IPS-NIHi11 (cell line): ENCODE data around the gene AKAP13.
A peak's percentile ranks its signal among the peaks of the same experiment; 100 is the strongest.

Experiments used
- DNase-seq: peaks from one replicate; pipeline ENCODE4 v3.0.0; 2012; ENCODE audit warnings: mixed read lengths, low spot score

The AKAP13 gene

DNA sequence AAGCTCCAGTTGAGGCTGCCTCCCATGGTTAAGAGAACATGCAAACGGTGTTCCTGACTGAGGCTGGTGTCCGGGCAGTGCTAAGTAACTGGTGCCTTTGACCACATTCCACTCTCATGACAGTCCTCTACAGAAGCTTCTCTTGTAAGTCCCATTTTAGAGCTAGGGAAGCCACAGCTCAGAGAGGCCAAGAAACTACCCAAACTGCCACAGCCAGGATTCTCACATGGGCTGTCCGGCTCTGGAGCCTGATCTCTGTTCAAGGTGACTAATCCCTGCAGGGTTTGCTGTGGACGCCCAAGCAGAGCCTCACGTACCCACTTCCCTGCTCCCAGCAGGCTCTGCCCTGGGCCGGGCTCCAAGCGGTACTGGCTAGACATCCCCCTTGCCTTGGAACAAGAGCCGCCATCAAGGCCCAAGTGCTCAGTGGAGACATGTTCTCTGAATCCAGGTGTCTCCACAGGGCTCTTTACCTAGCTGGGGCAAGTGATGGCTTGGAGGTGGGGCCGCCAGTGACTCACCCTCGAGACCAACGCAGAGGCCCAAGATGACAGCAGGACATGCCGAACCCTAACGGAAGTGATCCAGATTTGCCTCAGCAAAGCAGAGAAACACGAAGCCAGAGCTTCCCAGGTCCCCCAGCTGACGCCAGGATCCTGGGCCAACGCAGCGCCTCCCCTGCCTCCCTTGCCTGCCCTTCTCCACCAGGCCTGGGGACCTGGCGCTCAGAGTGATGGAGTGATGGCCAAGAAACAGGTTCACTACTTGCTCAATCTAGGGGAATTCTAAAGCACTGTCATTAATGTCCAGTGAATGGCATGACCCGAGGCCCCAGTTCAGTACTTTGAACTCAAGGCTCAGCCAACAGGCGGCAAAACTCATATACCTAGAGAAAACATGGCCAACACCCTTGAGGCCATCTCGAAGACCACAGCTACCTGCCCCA is 390.0 kb downstream of the AKAP13 start:
- DNase-seq = no peak

DNA sequence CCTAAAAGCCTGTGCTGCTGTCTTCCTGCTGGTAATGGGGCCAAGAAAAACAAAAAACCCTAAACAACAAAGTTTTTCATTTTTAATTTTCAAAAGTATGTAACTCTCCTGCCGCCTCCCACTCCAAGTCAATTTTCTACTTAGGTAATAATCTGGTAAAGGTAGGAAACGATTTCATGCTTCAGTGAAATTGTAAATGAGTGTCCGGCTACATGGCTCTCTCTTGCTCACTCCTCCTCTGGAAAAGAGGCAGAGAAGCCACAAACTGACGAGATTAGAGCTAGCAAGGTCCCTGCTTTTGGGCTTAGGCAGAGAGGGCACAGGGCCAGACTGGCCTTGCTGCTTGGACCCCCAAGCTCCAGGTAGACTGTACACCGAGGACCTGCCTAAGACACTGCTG is 390.9 kb downstream of the AKAP13 start:
- no peak for DNase-seq

DNA sequence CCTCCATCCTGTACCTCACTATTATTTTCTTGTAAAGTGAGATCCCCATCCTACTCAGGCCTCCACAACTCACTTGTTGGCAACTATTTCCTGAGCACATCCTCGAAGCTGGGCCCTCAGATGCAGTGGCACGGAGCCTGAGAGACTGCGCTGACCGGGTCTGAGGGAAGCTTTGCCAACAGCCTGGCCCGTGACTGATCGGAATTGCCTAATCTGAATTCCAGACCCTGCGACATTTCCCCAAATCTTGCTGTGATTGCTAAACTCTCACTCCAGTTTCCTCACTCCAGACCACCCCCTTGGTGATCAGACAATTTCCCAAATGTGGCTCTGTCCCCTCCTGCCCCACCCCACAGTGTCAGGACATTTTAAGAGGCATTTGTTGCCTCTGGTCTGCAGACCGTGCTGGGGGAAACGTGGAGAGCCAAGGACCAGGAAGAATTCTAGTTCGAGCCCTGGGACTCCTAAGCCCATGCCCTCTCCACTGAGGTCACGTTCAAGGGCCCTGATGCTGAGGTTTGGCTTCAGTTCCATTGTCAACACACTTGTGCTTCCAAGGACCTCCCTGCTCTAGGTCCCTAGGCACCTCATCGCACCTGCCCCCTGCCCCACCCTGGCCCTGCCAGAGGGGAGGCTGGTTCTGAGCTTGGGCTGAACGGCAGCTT is 391.5 kb downstream of the AKAP13 start:
- no peak for DNase-seq

- DNase-seq = no peak
These were observed 392.3 kb downstream of the AKAP13 start for GRCh38 chr15:85772668-85773067.

- no peak for DNase-seq
These were observed 392.8 kb downstream of the AKAP13 start for GRCh38 chr15:85773249-85773648.

DNA sequence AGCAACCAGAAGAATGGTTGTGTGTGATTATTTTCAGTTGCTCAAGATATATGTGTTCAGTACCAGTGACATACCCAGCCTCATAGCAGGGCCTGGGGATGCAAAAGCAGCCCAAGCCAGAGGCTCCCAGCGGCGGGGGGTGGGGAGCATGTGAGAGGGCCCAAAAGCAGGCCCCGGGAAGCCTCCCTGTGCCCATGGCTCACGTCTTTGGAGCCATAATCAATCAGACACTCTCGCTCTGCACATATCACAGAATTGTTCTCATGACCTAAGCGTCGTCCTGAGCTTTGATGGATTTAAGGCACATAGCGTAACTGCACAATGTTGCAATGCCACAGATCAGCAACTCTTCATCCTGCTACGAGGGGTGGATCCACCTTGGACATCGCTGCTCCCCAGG is 393.6 kb downstream of the AKAP13 start:
- no peak for DNase-seq

DNA sequence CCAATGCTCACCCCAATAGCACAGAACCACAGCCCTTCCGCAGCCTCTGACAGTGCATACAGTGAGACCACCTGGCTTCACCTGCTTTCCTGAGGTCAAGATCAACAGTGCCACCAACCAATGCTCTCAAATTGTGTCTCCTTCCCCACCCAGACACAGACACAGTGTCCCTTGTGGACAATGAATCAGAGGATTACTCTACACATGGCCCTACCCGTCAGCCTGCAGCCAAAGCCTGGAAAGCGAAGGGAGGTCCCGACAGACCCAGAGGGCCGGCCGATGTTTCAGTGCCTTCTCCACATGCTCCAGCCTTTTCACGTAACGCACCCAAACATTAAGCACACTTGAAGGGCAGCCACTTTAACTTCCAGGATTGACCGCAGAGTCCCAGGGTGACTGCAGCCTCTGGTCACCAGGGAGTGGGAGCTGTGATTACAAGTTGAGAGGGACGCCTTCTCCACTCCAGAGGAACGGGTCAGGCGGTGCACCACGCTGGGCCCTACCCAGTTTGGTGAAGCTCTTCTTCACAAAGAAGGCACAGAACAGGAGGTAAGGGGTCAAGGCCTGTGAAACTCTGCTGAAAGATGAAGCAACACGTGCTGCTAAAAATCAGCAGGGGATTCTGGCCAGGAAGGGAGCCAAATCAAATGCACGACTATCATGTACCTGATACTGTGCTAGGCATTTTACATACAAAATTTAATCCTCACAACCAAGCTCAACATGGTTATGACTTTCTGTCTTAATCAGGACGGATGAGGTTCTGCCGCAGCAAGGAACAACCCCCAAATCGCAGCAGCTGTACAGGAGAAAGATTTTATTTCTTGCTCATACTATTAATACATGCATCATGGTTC is 397.1 kb downstream of the AKAP13 start:
- no peak for DNase-seq

DNA sequence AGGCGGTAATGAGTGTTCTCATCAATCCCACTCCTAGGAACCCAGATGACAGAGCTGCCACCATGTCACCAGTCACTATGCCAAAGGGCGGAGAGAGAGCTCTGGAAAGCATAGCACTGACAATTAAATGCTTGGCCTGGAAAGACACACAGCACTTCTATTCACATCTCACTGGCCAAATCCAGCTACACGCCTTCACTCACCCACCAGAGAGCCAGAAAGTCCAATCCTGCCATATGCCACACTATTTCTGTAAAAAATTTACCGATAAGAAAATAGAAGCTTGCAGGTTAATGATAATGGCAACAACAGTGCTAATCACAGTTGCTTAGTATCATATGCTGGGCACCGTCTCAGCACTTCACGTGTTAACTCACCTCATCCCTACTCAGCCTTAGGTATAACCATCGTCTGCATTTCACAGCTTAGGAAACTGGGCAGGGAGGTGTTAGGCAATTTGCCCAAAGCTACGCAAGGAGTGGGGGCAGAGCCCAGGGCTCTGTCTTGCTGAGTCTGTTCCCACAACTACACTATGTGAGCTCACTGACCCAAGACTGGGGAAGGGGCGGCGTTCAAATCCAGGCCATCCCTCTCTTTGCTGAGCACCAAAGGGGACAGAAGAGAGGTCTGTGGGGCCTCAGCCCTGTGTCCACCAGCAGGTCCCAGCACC is 397.8 kb downstream of the AKAP13 start:
- no peak for DNase-seq

GRCh38 chr15:85779249-85779648 is 398.8 kb downstream of the AKAP13 start:
- no peak for DNase-seq

- no peak for DNase-seq
These were observed 400.0 kb downstream of the AKAP13 start for GRCh38 chr15:85780225-85780985.

DNA sequence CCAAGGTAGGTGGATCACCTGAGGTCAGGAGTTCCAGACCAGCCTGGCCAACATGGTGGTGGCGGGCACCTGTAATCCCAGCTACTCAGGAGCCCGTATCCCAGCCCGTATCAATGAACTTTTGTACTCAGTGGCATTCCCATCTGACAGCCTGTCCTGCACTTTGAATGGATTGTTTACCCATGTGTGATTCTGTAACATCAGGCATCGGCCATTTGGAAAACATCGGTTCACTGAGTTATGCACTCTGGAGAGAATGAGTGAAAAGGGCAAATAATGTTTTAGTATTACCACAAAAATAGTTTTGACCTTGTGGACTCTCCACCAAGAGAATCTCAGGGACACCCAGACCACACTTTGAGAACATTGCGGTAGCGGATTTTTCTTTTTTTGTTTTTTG is 400.7 kb downstream of the AKAP13 start:
- no peak for DNase-seq

DNA sequence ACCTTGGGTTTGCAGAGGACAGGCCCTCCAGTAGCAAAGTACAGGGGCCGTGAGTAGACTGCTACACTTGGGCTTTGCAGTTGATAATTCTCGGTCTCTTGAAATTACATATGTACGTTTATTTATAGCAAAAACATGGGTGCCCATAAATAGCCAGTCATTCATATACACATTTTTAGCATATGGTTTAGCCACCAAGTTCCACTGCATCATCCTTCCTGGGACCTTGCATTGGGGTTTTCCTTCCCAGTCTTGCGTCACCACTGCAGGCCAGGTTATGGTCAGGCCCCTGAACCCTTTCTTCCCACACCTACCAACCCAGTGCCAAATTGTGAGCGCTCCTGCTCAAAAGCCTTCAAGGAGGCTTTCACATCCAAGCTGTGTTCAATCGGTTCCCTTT is 401.7 kb downstream of the AKAP13 start:
- DNase-seq = no peak

- peak; percentile 52 for DNase-seq
These were observed 405.7 kb downstream of the AKAP13 start for GRCh38 chr15:85785887-85786780.

DNA sequence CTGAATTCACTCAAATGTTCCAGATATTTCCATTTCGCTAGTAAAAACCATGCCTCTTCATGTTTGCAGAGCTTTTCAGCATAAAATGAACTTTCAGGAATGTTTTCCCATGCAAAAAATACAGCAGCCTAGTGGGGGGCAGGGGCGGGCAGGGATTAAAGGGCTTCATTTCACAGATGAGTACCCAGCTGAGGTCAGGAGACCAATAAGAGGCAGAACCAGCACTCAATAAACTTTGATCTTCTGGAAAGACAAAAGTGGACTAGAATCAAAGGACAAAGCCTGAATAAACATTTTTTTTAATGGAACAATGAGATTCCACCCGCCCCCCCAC is 406.3 kb downstream of the AKAP13 start:
- no peak for DNase-seq

- peak; percentile 57 for DNase-seq
These were observed 408.5 kb downstream of the AKAP13 start for GRCh38 chr15:85788771-85789495.

GRCh38 chr15:85789496-85789875 is 409.1 kb downstream of the AKAP13 start:
- no peak for DNase-seq

- DNase-seq = no peak
These were observed 411.8 kb downstream of the AKAP13 start for GRCh38 chr15:85792102-85792731.

DNA sequence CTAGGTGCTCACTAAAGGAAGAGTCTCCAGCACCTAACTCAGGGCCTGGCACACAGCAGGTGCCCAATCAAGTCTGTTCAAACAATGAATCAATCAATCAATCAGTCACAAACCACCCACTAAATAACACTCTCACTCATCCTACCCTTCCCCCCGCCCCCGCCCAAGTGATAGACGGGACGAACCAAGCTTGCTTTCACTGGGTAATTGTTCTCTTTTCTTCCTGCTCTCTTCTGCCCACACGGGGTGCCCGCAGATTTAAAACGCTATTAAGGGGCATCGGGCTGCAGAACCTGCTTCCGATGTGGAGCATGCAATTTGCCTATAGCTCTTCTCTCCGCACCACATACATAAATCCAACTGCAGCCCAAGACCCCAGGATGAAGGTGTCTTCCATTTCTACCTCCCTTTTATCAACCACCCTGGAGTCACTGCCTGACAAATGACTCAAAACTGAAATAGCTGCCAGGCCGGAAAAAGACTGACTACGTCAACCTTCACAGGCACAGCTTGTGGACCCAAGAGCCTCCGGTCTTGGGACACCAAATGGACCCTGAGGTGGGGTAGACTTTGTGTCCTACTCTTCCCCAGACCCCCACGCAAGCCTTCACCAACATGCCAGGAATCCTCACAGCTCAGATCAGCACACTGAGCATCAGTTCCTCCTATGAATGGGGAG is 412.6 kb downstream of the AKAP13 start:
- no peak for DNase-seq
